GM19025 (cell line): ENCODE data around the gene AGPAT4.

Experiments used
- ATAC-seq: cut with Tn5 transposase; IDR thresholded peaks from one replicate; pipeline ENCODE4 v1.9.1; 2021; ENCODE audit warnings: mild to moderate bottlenecking, low read depth, moderate library complexity; ENCODE audit not compliant: unreplicated experiment

The AGPAT4 gene

GRCh38 chr6:161142957-161143296 lies 130.9 kb downstream of the AGPAT4 start:
- ATAC-seq: no peak

GRCh38 chr6:161141173-161141572 lies 132.7 kb downstream of the AGPAT4 start:
- ATAC-seq: no peak

- ATAC-seq: no peak
These were observed 133.3 kb downstream of the AGPAT4 start for GRCh38 chr6:161140554-161140875.

- no peak for ATAC-seq
These were observed 133.9 kb downstream of the AGPAT4 start for GRCh38 chr6:161139766-161140553.

- ATAC-seq: no peak
These were observed 134.5 kb downstream of the AGPAT4 start for GRCh38 chr6:161139304-161139765.

GRCh38 chr6:161138543-161139303 lies 135.1 kb downstream of the AGPAT4 start:
- no peak for ATAC-seq

GRCh38 chr6:161137839-161138542 lies 135.9 kb downstream of the AGPAT4 start:
- ATAC-seq: no peak

GRCh38 chr6:161137320-161137719 lies 136.5 kb downstream of the AGPAT4 start:
- ATAC-seq: no peak

- ATAC-seq: no peak
These were observed 137.2 kb downstream of the AGPAT4 start for GRCh38 chr6:161136655-161137054.

GRCh38 chr6:161135695-161136591 lies 137.9 kb downstream of the AGPAT4 start:
- ATAC-seq: no peak

- no peak for ATAC-seq
These were observed 139.1 kb downstream of the AGPAT4 start for GRCh38 chr6:161134550-161135298.

- ATAC-seq: no peak
These were observed 139.9 kb downstream of the AGPAT4 start for GRCh38 chr6:161133963-161134362.

GRCh38 chr6:161132384-161132783 lies 141.5 kb downstream of the AGPAT4 start:
- no peak for ATAC-seq

GRCh38 chr6:161130967-161131766 lies 142.7 kb downstream of the AGPAT4 start:
- ATAC-seq: no peak

- no peak for ATAC-seq
These were observed 143.3 kb downstream of the AGPAT4 start for GRCh38 chr6:161130541-161130940.

- no peak for ATAC-seq
These were observed 145.1 kb downstream of the AGPAT4 start for GRCh38 chr6:161128680-161129196.

GRCh38 chr6:161128230-161128629 lies 145.6 kb downstream of the AGPAT4 start:
- no peak for ATAC-seq

GRCh38 chr6:161127071-161127740 lies 146.7 kb downstream of the AGPAT4 start:
- no peak for ATAC-seq
